Ishikawa (cell line): Measurements from ENCODE around the gene GALNT2.

Experiments used
- CEBPB ChIP-seq: IDR thresholded peaks from 2 replicates; pipeline ENCODE4 v1.6.1; 2012
- CREB1 ChIP-seq: IDR thresholded peaks from 2 replicates; pipeline ENCODE4 v1.6.1; 2012; ENCODE audit warnings: low read depth
- EGR1 ChIP-seq: IDR thresholded peaks from 2 replicates; pipeline ENCODE4 v1.6.1; 2012
- EP300 ChIP-seq: IDR thresholded peaks from 2 replicates; pipeline ENCODE4 v1.6.1; 2012; ENCODE audit warnings: borderline replicate concordance
- FOXM1 ChIP-seq: IDR thresholded peaks from 2 replicates; pipeline ENCODE4 v1.6.1; 2012; ENCODE audit warnings: low read depth, borderline replicate concordance
- NFIC ChIP-seq: IDR thresholded peaks from 2 replicates; pipeline ENCODE4 v1.6.1; 2012
- RAD21 ChIP-seq: IDR thresholded peaks from 2 replicates; pipeline ENCODE4 v1.6.1; 2012; ENCODE audit warnings: low read depth
- TAF1 ChIP-seq: IDR thresholded peaks from 2 replicates; pipeline ENCODE4 v1.6.1; 2012; ENCODE audit warnings: low read depth, mild to moderate bottlenecking
- TCF12 ChIP-seq: IDR thresholded peaks from 2 replicates; pipeline ENCODE4 v1.6.1; 2012; ENCODE audit warnings: low read depth
- TEAD4 ChIP-seq: IDR thresholded peaks from 2 replicates; pipeline ENCODE4 v1.6.1; 2012
- YY1 ChIP-seq: IDR thresholded peaks from 2 replicates; pipeline ENCODE4 v1.6.1; 2012; ENCODE audit warnings: low read depth
- ZBTB7A ChIP-seq: IDR thresholded peaks from 2 replicates; pipeline ENCODE4 v1.6.1; 2012; ENCODE audit warnings: low read depth
- TF ChIP-seq, protein P1 (sequence below): IDR thresholded peaks from 2 replicates; pipeline ENCODE4 v1.6.1; 2012
- TF ChIP-seq, protein P2 (sequence below): IDR thresholded peaks from 2 replicates; pipeline ENCODE4 v1.6.1; 2012
- TF ChIP-seq, protein P3 (sequence below): IDR thresholded peaks from 2 replicates; pipeline ENCODE4 v1.6.1; 2012; ENCODE audit warnings: low read depth, mild to moderate bottlenecking

The GALNT2 gene

DNA sequence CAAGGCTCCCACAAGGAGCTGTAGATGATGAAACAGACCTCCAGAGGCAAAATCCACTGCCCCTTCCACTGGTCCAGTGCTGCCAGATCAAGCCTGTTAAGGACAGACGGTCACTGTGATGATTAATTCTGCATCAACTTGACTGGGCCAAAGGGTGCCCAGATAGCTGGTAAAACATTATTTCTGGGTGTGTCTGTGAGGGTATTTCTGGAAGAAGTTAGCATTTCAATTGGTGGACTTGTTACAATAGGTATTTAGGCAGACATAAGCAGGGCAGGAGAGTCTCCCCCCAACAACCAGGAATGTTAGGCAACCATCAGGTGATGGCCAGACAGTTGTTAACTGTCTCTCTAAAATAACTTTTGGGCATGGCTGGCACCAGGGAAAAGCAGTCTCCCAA is 40.9 kb upstream of the GALNT2 start:
- TF ChIP-seq EGR1 (no peak), TEAD4 (no peak), YY1 (no peak), TCF12 (no peak), CEBPB (no peak), RAD21 (no peak), EP300 (no peak), NFIC (no peak), CREB1 (no peak), FOXM1 (no peak), ZBTB7A (no peak), TAF1 (no peak)
- TF ChIP-seq, protein P1, sequence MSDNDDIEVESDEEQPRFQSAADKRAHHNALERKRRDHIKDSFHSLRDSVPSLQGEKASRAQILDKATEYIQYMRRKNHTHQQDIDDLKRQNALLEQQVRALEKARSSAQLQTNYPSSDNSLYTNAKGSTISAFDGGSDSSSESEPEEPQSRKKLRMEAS = no peak
- TF ChIP-seq, protein P2, sequence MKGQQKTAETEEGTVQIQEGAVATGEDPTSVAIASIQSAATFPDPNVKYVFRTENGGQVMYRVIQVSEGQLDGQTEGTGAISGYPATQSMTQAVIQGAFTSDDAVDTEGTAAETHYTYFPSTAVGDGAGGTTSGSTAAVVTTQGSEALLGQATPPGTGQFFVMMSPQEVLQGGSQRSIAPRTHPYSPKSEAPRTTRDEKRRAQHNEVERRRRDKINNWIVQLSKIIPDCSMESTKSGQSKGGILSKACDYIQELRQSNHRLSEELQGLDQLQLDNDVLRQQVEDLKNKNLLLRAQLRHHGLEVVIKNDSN = no peak
- TF ChIP-seq, protein P3, sequence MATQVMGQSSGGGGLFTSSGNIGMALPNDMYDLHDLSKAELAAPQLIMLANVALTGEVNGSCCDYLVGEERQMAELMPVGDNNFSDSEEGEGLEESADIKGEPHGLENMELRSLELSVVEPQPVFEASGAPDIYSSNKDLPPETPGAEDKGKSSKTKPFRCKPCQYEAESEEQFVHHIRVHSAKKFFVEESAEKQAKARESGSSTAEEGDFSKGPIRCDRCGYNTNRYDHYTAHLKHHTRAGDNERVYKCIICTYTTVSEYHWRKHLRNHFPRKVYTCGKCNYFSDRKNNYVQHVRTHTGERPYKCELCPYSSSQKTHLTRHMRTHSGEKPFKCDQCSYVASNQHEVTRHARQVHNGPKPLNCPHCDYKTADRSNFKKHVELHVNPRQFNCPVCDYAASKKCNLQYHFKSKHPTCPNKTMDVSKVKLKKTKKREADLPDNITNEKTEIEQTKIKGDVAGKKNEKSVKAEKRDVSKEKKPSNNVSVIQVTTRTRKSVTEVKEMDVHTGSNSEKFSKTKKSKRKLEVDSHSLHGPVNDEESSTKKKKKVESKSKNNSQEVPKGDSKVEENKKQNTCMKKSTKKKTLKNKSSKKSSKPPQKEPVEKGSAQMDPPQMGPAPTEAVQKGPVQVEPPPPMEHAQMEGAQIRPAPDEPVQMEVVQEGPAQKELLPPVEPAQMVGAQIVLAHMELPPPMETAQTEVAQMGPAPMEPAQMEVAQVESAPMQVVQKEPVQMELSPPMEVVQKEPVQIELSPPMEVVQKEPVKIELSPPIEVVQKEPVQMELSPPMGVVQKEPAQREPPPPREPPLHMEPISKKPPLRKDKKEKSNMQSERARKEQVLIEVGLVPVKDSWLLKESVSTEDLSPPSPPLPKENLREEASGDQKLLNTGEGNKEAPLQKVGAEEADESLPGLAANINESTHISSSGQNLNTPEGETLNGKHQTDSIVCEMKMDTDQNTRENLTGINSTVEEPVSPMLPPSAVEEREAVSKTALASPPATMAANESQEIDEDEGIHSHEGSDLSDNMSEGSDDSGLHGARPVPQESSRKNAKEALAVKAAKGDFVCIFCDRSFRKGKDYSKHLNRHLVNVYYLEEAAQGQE = no peak

DNA sequence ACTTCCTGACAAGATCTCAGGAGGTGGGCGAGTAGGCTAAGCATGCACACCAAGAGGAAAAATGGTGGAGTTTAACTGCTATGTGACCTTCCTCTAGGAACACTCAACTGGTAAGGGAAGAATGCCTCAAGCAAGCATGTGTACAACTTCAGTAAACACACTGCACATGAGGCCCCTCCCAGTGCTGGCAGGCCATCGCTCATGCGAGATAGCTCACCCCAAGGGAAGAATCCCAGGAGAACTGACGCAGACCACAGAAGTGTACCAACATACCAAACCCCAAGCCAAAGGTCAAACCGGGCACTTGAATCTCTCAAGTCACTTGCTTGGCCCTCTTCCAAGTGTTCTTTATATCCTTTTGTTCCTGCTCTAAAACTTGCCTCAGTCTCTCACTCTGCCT is 40.5 kb upstream of the GALNT2 start:
- TF ChIP-seq YY1 = no peak
- TF ChIP-seq FOXM1 = no peak
- TF ChIP-seq TCF12 = no peak
- TF ChIP-seq TEAD4 = no peak
- TF ChIP-seq NFIC = no peak
- TF ChIP-seq, protein P1 = no peak
- TF ChIP-seq RAD21 = no peak
- TF ChIP-seq, protein P2 = no peak
- TF ChIP-seq CREB1 = no peak
- TF ChIP-seq CEBPB = no peak
- no peak for TF ChIP-seq EGR1
- TF ChIP-seq ZBTB7A = no peak
- TF ChIP-seq, protein P3 = no peak
- no peak for TF ChIP-seq EP300
- TF ChIP-seq TAF1 = no peak

DNA sequence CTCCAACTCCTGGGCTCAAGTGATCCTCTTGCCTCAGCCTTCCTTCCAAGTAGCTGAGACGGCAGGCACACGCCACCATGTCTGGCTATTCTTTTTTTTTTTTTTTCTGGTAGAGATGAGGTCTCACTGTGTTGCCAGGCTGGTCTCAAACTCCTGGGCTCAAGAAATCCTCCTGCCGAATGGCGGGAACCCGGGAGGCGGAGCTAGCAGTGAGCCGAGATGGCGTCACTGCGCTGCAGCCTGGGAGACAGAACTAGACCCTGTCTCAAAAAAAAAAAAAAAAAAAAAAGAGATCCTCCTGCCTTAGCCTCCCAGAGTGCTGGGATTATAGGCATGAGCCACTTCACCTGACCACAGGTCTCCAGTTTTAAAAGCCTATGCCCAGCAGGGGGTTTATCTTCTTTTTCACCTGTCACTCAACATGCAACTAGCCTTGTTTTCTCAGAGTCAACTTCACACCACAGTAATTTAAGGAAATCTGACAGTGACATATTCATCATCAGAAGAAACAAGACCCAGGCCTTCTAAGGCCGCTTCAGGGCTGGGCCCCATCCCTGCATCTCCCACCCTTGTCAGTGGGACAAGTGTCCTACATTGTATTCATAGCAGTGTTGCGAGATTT is 38.3 kb upstream of the GALNT2 start:
- no peak for TF ChIP-seq TCF12
- TF ChIP-seq, protein P3 = no peak
- no peak for TF ChIP-seq CREB1
- no peak for TF ChIP-seq TEAD4
- TF ChIP-seq EP300 = no peak
- TF ChIP-seq TAF1 = no peak
- TF ChIP-seq, protein P2 = no peak
- TF ChIP-seq YY1 = no peak
- no peak for TF ChIP-seq FOXM1
- TF ChIP-seq, protein P1 = no peak
- TF ChIP-seq EGR1 = no peak
- no peak for TF ChIP-seq NFIC
- TF ChIP-seq RAD21 = no peak
- TF ChIP-seq ZBTB7A = no peak
- no peak for TF ChIP-seq CEBPB
